ENCODE data around the gene VAPB. TPM values are rescaled to one million over a fixed set of nuclear protein-coding genes. Genes with fewer than 3 reads are reported as not detected.

Gene VAPB
- total RNA-seq, 1 donor from 2014 or later: 26.2 TPM

DNA sequence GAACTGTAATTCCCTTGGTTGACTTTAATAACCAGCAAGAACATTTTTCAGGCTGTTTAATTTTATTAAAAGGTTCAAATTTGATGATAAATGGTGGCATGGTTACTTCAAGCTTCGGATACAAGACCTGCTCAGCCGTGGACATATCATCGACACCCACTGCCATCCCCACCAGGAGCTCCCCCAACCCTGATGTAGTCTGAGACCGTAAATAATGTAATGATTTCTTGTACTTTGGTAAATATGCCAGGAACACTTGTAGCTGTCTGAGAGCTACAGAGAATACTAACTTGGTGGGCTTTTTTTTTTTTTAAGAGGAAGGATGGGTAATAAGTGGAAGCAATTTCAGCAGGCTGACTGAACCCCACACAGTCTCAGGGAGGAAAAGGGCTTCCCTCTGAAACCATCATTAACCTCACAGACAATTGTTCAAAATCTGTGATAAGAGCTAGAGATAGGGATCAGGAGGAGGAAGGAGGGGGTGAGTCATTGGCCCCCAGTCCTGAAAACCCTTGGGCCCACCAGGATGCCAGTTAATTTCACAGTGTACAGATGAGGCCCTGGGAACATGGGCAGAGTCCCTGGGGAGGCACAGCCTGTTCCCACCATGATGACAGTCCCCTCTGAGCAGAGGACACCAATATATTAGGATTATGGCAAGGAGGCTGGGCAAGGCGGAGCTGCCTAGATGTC is 70.2 kb downstream of the VAPB start:
- ChIA-PET POLR2A (interaction anchor here (0.8 to 3.0 kb wide), 3 partner anchors 70 to 224 kb away, joined by 4 to 16 read pairs (median 9); partner anchors contain the start of genes STX16 and VAPB), CTCF (interaction anchor here (0.9 to 1.7 kb wide), 3 partner anchors 11 to 192 kb away, joined by 5 to 6 read pairs (median 6); partner anchors contain the start of genes STX16 and VAPB)
- H3K27me3 Mint-ChIP-seq: no peaks in the 10 kb centered on the region
- ATAC-seq (ENCODE audit: low read depth) (peak; percentile 9), DNase-seq (no peak)
- peaks cover 30% of the 10 kb centered on the region for H3K4me1 Mint-ChIP-seq
- H3K9me3 Mint-ChIP-seq: peaks cover 7% of the 10 kb centered on the region
- no peak for TF ChIP-seq CTCF (IDR thresholded peaks at IDR 0.05)
- no peak overlapping the region for H3K27ac Mint-ChIP-seq
- no peak overlapping the region for H3K4me3 Mint-ChIP-seq
- peaks cover 9% of the 10 kb centered on the region for H3K36me3 Mint-ChIP-seq (ENCODE audit: low read depth)
- intact Hi-C loops (cut with micrococcal nuclease): loop anchor here (2.0 to 10.0 kb wide), 4 partner anchors 152 to 1994 kb away; partner anchors contain the start of genes RTF2 and ZBP1

GRCh38 chr20:58461104-58461503 is 72.1 kb downstream of the VAPB start:
- peaks cover 30% of the 10 kb centered on the region for H3K4me1 Mint-ChIP-seq
- CTCF ChIA-PET: no interaction called here

DNA sequence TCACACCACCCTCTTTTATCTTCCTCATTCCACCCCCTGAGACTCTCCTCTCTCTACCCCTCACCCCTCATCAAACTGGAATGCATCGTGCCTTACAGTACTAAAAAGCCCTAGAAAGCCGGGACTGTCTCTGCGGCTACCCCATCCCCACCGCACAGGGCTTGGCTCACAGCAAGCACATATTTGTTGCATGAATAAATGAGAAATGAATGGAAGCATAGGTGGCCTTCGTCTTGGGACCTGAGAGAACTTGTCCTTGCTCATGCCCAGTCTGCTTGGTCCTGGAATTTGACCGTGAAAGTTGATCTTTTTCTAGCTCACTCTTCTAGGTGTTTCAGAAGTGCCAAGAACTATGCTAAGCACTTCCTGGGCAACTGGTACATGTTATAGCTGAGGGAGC is 72.9 kb downstream of the VAPB start:
- ChIA-PET CTCF (no interaction called here), POLR2A (no interaction called here)
- Mint-ChIP-seq H3K4me1 (peaks cover 30% of the 10 kb centered on the region), H3K36me3 (ENCODE audit: low read depth) (no peaks in the 10 kb centered on the region), H3K27ac (no peak overlapping the region), H3K4me3 (no peak overlapping the region), H3K9me3 (no peaks in the 10 kb centered on the region), H3K27me3 (peaks cover 4% of the 10 kb centered on the region)
- no peak for ATAC-seq (ENCODE audit: low read depth)
- no peak for DNase-seq
- intact Hi-C loops (cut with micrococcal nuclease): no loop called here
- TF ChIP-seq CTCF (IDR thresholded peaks at IDR 0.05): no peak

More at GRCh38 chr20:58461104-58461503, 72.1 kb downstream of the VAPB start:
- intact Hi-C loops (cut with micrococcal nuclease): no loop called here
- ATAC-seq (ENCODE audit: low read depth) (no peak), DNase-seq (no peak)
- Mint-ChIP-seq H3K36me3 (ENCODE audit: low read depth) (no peaks in the 10 kb centered on the region), H3K27me3 (no peaks in the 10 kb centered on the region), H3K27ac (no peak overlapping the region), H3K4me3 (no peak overlapping the region), H3K9me3 (no peaks in the 10 kb centered on the region)
- no peak for TF ChIP-seq CTCF (IDR thresholded peaks at IDR 0.05)
- POLR2A ChIA-PET: interaction anchor here (1.1 kb wide), 1 partner anchor 72 kb away, joined by 3 read pairs; the partner anchor contains the start of gene VAPB

GRCh38 chr20:58463256-58463655 is 74.2 kb downstream of the VAPB start:
- H3K27ac Mint-ChIP-seq: no peak overlapping the region
- no peak overlapping the region for H3K4me3 Mint-ChIP-seq
- no peaks in the 10 kb centered on the region for H3K9me3 Mint-ChIP-seq
- ATAC-seq (ENCODE audit: low read depth): no peak
- ChIA-PET CTCF (interaction anchor here (0.8 kb wide), 1 partner anchor 226 kb away, joined by 4 read pairs; no protein-coding TSS in a partner anchor), POLR2A (no interaction called here)
- no peak for DNase-seq
- peaks cover 20% of the 10 kb centered on the region for H3K4me1 Mint-ChIP-seq
- no peak for TF ChIP-seq CTCF (IDR thresholded peaks at IDR 0.05)
- no peaks in the 10 kb centered on the region for H3K36me3 Mint-ChIP-seq (ENCODE audit: low read depth)
- peaks cover 4% of the 10 kb centered on the region for H3K27me3 Mint-ChIP-seq
- intact Hi-C loops (cut with micrococcal nuclease): no loop called here

DNA sequence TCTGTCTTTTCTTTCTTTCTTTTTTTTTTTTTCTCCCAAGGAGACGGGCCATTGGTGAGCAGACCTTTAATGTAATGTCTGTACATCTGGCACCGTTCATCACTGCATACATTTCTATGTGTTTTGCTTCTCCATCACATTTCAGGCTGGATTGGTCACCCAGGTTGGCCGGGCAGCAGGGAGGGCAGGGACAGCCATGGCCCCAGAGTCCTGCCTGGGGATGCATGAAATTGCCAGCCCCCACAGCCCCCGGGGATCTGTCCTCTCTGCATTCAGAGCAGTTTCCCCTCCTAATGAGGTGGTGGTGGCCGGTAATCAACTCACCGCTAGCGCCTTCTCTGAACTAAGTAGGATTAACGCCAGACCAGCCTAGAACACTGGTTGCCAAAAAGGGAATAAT is 75.8 kb downstream of the VAPB start:
- POLR2A ChIA-PET: no interaction called here
- CTCF ChIA-PET: no interaction called here
- intact Hi-C loops (cut with micrococcal nuclease): no loop called here
- H3K4me1 Mint-ChIP-seq: peaks cover 4% of the 10 kb centered on the region
- DNase-seq (no peak), ATAC-seq (ENCODE audit: low read depth) (no peak)
- no peaks in the 10 kb centered on the region for H3K9me3 Mint-ChIP-seq
- no peak for TF ChIP-seq CTCF (IDR thresholded peaks at IDR 0.05)
- H3K27ac Mint-ChIP-seq: no peak overlapping the region
- H3K4me3 Mint-ChIP-seq: no peak overlapping the region
- H3K27me3 Mint-ChIP-seq: peaks cover 4% of the 10 kb centered on the region
- H3K36me3 Mint-ChIP-seq (ENCODE audit: low read depth): no peaks in the 10 kb centered on the region
